GM23338 (cell line): ENCODE measurements around the gene CAV2. TPM values are rescaled to one million over a fixed set of nuclear protein-coding genes. Genes with fewer than 3 reads are reported as not detected.

ENCODE experiments used
- ATAC-seq: fragments of 200-7000 bp; cut with Tn5 transposase; 3 replicates; pipeline ENCODE4 v1.9.1; 2020
- DNase-seq: peaks from one replicate; pipeline ENCODE4 v3.0.0-alpha.2; 2015; ENCODE audit warnings: low spot score
- H2AFZ ChIP-seq: fragments of 200-600 bp; sonication (generic); 2 replicates; pipeline ENCODE4 v1.8.0; 2016; ENCODE audit warnings: antibody characterized with exemption, mild to moderate bottlenecking, moderate library complexity
- H3F3A ChIP-seq: fragments of 200-600 bp; sonication (generic); replicated peaks from 2 replicates; pipeline ENCODE4 v1.8.0; 2017; ENCODE audit warnings: antibody characterized with exemption, mixed run types, low read depth
- H3K27ac ChIP-seq: fragments of 200-600 bp; sonication (generic); 2 replicates; pipeline ENCODE4 v1.6.1; 2016; ENCODE audit warnings: low read depth
- H3K27me3 ChIP-seq: fragments of 200-600 bp; sonication (generic); 2 replicates; pipeline ENCODE4 v1.8.0; 2016; ENCODE audit warnings: mild to moderate bottlenecking, mixed run types, moderate library complexity; ENCODE audit not compliant: insufficient read depth
- H3K36me3 ChIP-seq: fragments of 200-600 bp; sonication (generic); 2 replicates; pipeline ENCODE4 v1.8.0; 2016; ENCODE audit warnings: mild to moderate bottlenecking; ENCODE audit not compliant: insufficient read depth
- H3K4me1 ChIP-seq: fragments of 200-600 bp; sonication (generic); 2 replicates; pipeline ENCODE4 v1.8.0; 2016; ENCODE audit warnings: mild to moderate bottlenecking, moderate library complexity; ENCODE audit not compliant: insufficient read depth
- H3K4me2 ChIP-seq: fragments of 200-600 bp; sonication (generic); 2 replicates; pipeline ENCODE4 v1.7.1; 2017; ENCODE audit warnings: mixed run types
- H3K4me3 ChIP-seq: fragments of 200-600 bp; sonication (generic); 2 replicates; pipeline ENCODE4 v1.6.1; 2016; ENCODE audit warnings: mixed run types
- H3K79me2 ChIP-seq: fragments of 200-600 bp; sonication (generic); replicated peaks from 2 replicates; pipeline ENCODE4 v1.8.0; 2017; ENCODE audit warnings: mild to moderate bottlenecking; ENCODE audit not compliant: insufficient read depth
- H3K9me2 ChIP-seq: fragments of 200-600 bp; sonication (generic); 2 replicates; pipeline ENCODE4 v1.8.0; 2017; ENCODE audit not compliant: insufficient read depth
- H4K20me1 ChIP-seq: fragments of 200-600 bp; sonication (generic); replicated peaks from 2 replicates; pipeline ENCODE4 v1.8.0; 2017; ENCODE audit warnings: mild to moderate bottlenecking; ENCODE audit not compliant: insufficient read depth
- H3K27ac Mint-ChIP-seq: 2 replicates; pipeline ENCODE4 v1.8.0; 2020; ENCODE audit warnings: inconsistent platforms, mild to moderate bottlenecking, moderate library complexity, mixed read lengths
- H3K27me3 Mint-ChIP-seq: 3 replicates; pipeline ENCODE4 v1.8.0; 2022; ENCODE audit warnings: low read depth, mild to moderate bottlenecking, moderate library complexity, mixed read lengths, inconsistent platforms; ENCODE audit not compliant: insufficient read depth, poor library complexity
- H3K36me3 Mint-ChIP-seq: 3 replicates; pipeline ENCODE4 v1.8.0; 2021; ENCODE audit warnings: low read depth, mild to moderate bottlenecking, inconsistent platforms, moderate library complexity, mixed read lengths
- H3K4me1 Mint-ChIP-seq: 3 replicates; pipeline ENCODE4 v1.8.0; 2020; ENCODE audit warnings: mild to moderate bottlenecking, inconsistent platforms, mixed read lengths
- H3K4me3 Mint-ChIP-seq: 3 replicates; pipeline ENCODE4 v1.8.0; 2021; ENCODE audit warnings: moderate library complexity, mild to moderate bottlenecking, inconsistent platforms, mixed read lengths
- H3K9me3 Mint-ChIP-seq: 3 replicates; pipeline ENCODE4 v1.8.0; 2020; ENCODE audit warnings: moderate library complexity, mild to moderate bottlenecking, inconsistent platforms, mixed read lengths
- CREB1 ChIP-seq: fragments of 250-450 bp; sonication (Bioruptor Pico); IDR thresholded peaks from 2 replicates; pipeline ENCODE4 v1.5.0; 2020; ENCODE audit warnings: low read depth, mild to moderate bottlenecking, moderate library complexity
- CTCF ChIP-seq, 2 experiments: fragments of 200-600 bp in 1 of 2; sonication (generic) in 1 of 2; conservative IDR thresholded peaks; 2 replicates each; pipeline versions ENCODE4 v1.5.1 to v1.6.1; 2016 to 2017; ENCODE audit warnings: antibody characterized with exemption in 2 of 2, low read depth in 2 of 2, mild to moderate bottlenecking in 2 of 2, moderate library complexity in 1 of 2
- EZH2 ChIP-seq: fragments of 200-600 bp; sonication (generic); IDR thresholded peaks from one replicate; pipeline ENCODE4 v1.8.0; 2017; ENCODE audit warnings: antibody characterized with exemption, mild to moderate bottlenecking, low read depth; ENCODE audit not compliant: unreplicated experiment
- EZH2phosphoT487 ChIP-seq: fragments of 200-600 bp; sonication (generic); IDR thresholded peaks from one replicate; pipeline ENCODE4 v1.8.1; 2018; ENCODE audit warnings: antibody characterized with exemption; ENCODE audit not compliant: unreplicated experiment
- NANOG ChIP-seq: IDR thresholded peaks from 2 replicates; pipeline ENCODE4 v1.6.1; 2016; ENCODE audit warnings: antibody characterized with exemption, borderline replicate concordance
- POLR2AphosphoS5 ChIP-seq: IDR thresholded peaks from 2 replicates; pipeline ENCODE4 v1.6.1; 2016; ENCODE audit warnings: antibody characterized with exemption, low read depth
- STAT1 ChIP-seq: IDR thresholded peaks from one replicate; pipeline ENCODE4 v1.6.1; 2016; ENCODE audit warnings: antibody characterized with exemption; ENCODE audit not compliant: unreplicated experiment
- ZNF114 ChIP-seq: fragments of 250-450 bp; sonication (Bioruptor Pico); IDR thresholded peaks from 2 replicates; pipeline ENCODE4 v1.5.0; 2020; ENCODE audit warnings: mild to moderate bottlenecking, moderate library complexity
- polyA plus RNA-seq: library from polyadenylated mRNA; unstranded; fragments of >200 nt; fragmentation: Nextera tagmentation; extraction: Ambion mirVana; gene quantifications from 2 replicates; pipeline ENCODE4 v1.2.1, GENCODE V29; 2016
- total RNA-seq: library from RNA; depleted of rRNA; stranded (reverse); fragments of >200 nt; shearing (Covaris generic); gene quantifications from 2 replicates; pipeline ENCODE4 v1.2.3, GENCODE V29; 2014
- TF ChIP-seq, protein P1 (sequence below): IDR thresholded peaks from one replicate; pipeline ENCODE4 v1.6.1; 2018; ENCODE audit warnings: antibody characterized with exemption; ENCODE audit not compliant: unreplicated experiment

The CAV2 gene
- total and polyA plus RNA-seq, 2 experiments from 2014 or later, result 4.2 to 6.6 TPM

DNA sequence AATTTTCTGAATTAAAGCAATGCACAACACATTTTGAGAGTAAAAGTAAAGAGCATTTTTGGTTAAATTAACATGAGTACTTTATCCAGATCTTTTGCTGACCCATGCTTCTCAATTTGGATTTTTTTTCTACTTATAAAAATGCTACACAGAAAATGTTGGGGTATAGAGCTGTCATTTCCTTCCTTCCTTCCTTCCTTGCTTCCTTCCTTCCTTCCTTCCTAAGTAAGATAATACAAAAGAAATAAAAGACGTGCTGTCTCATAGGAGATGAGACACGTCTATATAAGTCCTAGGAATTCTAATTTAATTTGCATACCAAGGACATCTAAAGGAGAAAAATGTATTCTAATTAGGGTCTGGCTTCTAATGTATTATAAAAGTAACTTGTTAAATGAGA lies 31.0 kb upstream of the CAV2 start:
- no peaks in the 10 kb centered on the region for H3F3A ChIP-seq
- H3K9me3 Mint-ChIP-seq, result no peaks in the 10 kb centered on the region
- no peak overlapping the region for H2AFZ ChIP-seq
- no peak overlapping the region for H3K4me3 Mint-ChIP-seq
- DNase-seq (no peak), ATAC-seq (no peak)
- no peak for TF ChIP-seq POLR2AphosphoS5
- TF ChIP-seq EZH2, result no peak
- TF ChIP-seq CREB1 (CRISPR knock-in tag), result no peak
- no peak for TF ChIP-seq NANOG
- TF ChIP-seq, protein P1, sequence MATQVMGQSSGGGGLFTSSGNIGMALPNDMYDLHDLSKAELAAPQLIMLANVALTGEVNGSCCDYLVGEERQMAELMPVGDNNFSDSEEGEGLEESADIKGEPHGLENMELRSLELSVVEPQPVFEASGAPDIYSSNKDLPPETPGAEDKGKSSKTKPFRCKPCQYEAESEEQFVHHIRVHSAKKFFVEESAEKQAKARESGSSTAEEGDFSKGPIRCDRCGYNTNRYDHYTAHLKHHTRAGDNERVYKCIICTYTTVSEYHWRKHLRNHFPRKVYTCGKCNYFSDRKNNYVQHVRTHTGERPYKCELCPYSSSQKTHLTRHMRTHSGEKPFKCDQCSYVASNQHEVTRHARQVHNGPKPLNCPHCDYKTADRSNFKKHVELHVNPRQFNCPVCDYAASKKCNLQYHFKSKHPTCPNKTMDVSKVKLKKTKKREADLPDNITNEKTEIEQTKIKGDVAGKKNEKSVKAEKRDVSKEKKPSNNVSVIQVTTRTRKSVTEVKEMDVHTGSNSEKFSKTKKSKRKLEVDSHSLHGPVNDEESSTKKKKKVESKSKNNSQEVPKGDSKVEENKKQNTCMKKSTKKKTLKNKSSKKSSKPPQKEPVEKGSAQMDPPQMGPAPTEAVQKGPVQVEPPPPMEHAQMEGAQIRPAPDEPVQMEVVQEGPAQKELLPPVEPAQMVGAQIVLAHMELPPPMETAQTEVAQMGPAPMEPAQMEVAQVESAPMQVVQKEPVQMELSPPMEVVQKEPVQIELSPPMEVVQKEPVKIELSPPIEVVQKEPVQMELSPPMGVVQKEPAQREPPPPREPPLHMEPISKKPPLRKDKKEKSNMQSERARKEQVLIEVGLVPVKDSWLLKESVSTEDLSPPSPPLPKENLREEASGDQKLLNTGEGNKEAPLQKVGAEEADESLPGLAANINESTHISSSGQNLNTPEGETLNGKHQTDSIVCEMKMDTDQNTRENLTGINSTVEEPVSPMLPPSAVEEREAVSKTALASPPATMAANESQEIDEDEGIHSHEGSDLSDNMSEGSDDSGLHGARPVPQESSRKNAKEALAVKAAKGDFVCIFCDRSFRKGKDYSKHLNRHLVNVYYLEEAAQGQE, result no peak
- no peak for TF ChIP-seq EZH2phosphoT487
- no peaks in the 10 kb centered on the region for H3K9me2 ChIP-seq
- H3K4me2 ChIP-seq, result no peak overlapping the region
- H3K36me3 ChIP-seq, result no peaks in the 10 kb centered on the region
- H3K4me3 ChIP-seq, result no peak overlapping the region
- H3K27me3 ChIP-seq, result no peaks in the 10 kb centered on the region
- H3K4me1 ChIP-seq, result no peaks in the 10 kb centered on the region
- no peaks in the 10 kb centered on the region for H3K79me2 ChIP-seq
- no peak overlapping the region for H3K27ac Mint-ChIP-seq
- H4K20me1 ChIP-seq, result no peaks in the 10 kb centered on the region
- H3K27me3 Mint-ChIP-seq, result no peaks in the 10 kb centered on the region
- H3K36me3 Mint-ChIP-seq, result no peaks in the 10 kb centered on the region
- no peak overlapping the region for H3K27ac ChIP-seq
- H3K4me1 Mint-ChIP-seq, result peaks cover 5% of the 10 kb centered on the region; the same call in 2 of the 3 replicates

DNA sequence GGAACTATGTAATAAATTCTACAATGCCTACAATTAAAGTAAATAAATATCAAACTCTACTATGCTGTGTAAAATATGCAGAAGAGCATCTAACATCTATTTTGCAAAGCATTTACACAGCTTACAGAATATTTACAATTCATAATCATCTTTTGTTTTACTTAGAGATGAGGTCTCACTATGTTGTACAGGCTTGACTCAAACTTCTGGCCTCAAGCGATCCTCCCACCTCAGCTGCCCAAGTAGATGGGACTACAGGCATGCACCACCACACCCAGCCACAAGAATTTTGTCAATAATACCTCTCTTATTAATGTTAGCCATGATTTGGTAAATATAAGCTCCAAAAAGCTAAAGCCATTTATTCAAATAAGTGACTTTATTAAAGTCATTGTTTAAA lies 21.9 kb upstream of the CAV2 start:
- no peaks in the 10 kb centered on the region for H3K79me2 ChIP-seq
- H3K4me1 Mint-ChIP-seq, result no peaks in the 10 kb centered on the region
- H3K4me3 ChIP-seq, result no peak overlapping the region
- H3K9me3 Mint-ChIP-seq, result peaks cover 7% of the 10 kb centered on the region; the same call in 2 of the 3 replicates
- H3K27ac Mint-ChIP-seq, result no peak overlapping the region
- no peak overlapping the region for H3K27ac ChIP-seq
- H3F3A ChIP-seq, result no peaks in the 10 kb centered on the region
- ATAC-seq (no peak), DNase-seq (no peak)
- no peaks in the 10 kb centered on the region for H3K4me1 ChIP-seq
- H3K36me3 Mint-ChIP-seq, result no peaks in the 10 kb centered on the region; the same call in 1 of the 3 replicates
- no peaks in the 10 kb centered on the region for H3K27me3 Mint-ChIP-seq
- no peaks in the 10 kb centered on the region for H3K9me2 ChIP-seq
- no peak overlapping the region for H3K4me3 Mint-ChIP-seq
- no peak overlapping the region for H3K4me2 ChIP-seq
- H4K20me1 ChIP-seq, result no peaks in the 10 kb centered on the region
- no peaks in the 10 kb centered on the region for H3K36me3 ChIP-seq
- H2AFZ ChIP-seq, result no peak overlapping the region
- no peaks in the 10 kb centered on the region for H3K27me3 ChIP-seq
- TF ChIP-seq CREB1 (CRISPR knock-in tag) (no peak), STAT1 (no peak), ZNF114 (CRISPR knock-in tag) (no peak), NANOG (no peak), CTCF (conservative IDR thresholded peaks at IDR 0.05; ENCODE audit: low read depth in 2 of 2) (no peak)
- TF ChIP-seq, protein P1, result no peak
